ENCODE results near the gene TEX26. TPM values are rescaled to one million over a fixed set of nuclear protein-coding genes. Genes with fewer than 3 reads are reported as not detected.

TEX26 gene
- total RNA-seq, 1 experiment from 2014 or later: not detected

GRCh38 chr13:30906411-30907051 is 25.9 kb upstream of the TEX26 start:
- Mint-ChIP-seq H3K4me3 (ENCODE audit: unreplicated experiment) (no peak overlapping the region), H3K9me3 (ENCODE audit: unreplicated experiment) (no peaks in the 10 kb centered on the region), H3K36me3 (ENCODE audit: insufficient read depth, unreplicated experiment) (no peaks in the 10 kb centered on the region), H3K27ac (ENCODE audit: low read depth, unreplicated experiment) (no peak overlapping the region), H3K4me1 (ENCODE audit: insufficient read depth, unreplicated experiment) (no peaks in the 10 kb centered on the region), H3K27me3 (ENCODE audit: insufficient read depth, unreplicated experiment) (peaks cover 23% of the 10 kb centered on the region)
- DNase-seq (ENCODE audit: unreplicated experiment): no peak
- BruUV-seq (replicated peaks): no TSS peak
- POLR2A ChIA-PET: no interaction called here
- TF ChIP-seq CTCF (IDR thresholded peaks at IDR 0.05; ENCODE audit: unreplicated experiment): no peak
- intact Hi-C loops (cut with micrococcal nuclease): no loop called here
- CTCF ChIA-PET: no interaction called here

- no peaks in the 10 kb centered on the region for H3K4me1 Mint-ChIP-seq (ENCODE audit: insufficient read depth, unreplicated experiment)
- no peaks in the 10 kb centered on the region for H3K36me3 Mint-ChIP-seq (ENCODE audit: insufficient read depth, unreplicated experiment)
- H3K4me3 Mint-ChIP-seq (ENCODE audit: unreplicated experiment): no peak overlapping the region
- no peak overlapping the region for H3K27ac Mint-ChIP-seq (ENCODE audit: low read depth, unreplicated experiment)
- intact Hi-C loops (cut with micrococcal nuclease): no loop called here
- no peaks in the 10 kb centered on the region for H3K9me3 Mint-ChIP-seq (ENCODE audit: unreplicated experiment)
- DNase-seq (ENCODE audit: unreplicated experiment): no peak
- no TSS peak for BruUV-seq (replicated peaks)
- no peak for TF ChIP-seq CTCF (IDR thresholded peaks at IDR 0.05; ENCODE audit: unreplicated experiment)
- ChIA-PET CTCF (no interaction called here), POLR2A (no interaction called here)
- H3K27me3 Mint-ChIP-seq (ENCODE audit: insufficient read depth, unreplicated experiment): peaks cover 17% of the 10 kb centered on the region
Measured at GRCh38 chr13:30907121-30907861, 25.2 kb upstream of the TEX26 start.

- no peaks in the 10 kb centered on the region for H3K9me3 Mint-ChIP-seq (ENCODE audit: unreplicated experiment)
- H3K4me1 Mint-ChIP-seq (ENCODE audit: insufficient read depth, unreplicated experiment): no peaks in the 10 kb centered on the region
- ChIA-PET POLR2A (no interaction called here), CTCF (interaction anchor here (0.6 to 0.8 kb wide), 2 partner anchors 49 to 247 kb away, joined by 4 to 5 read pairs; no protein-coding TSS in a partner anchor)
- no peak overlapping the region for H3K27ac Mint-ChIP-seq (ENCODE audit: low read depth, unreplicated experiment)
- peak; percentile 15 for DNase-seq (ENCODE audit: unreplicated experiment)
- intact Hi-C loops (cut with micrococcal nuclease): no loop called here
- BruUV-seq (replicated peaks): no TSS peak
- TF ChIP-seq CTCF (IDR thresholded peaks at IDR 0.05; ENCODE audit: unreplicated experiment): no peak
- peaks cover 15% of the 10 kb centered on the region for H3K27me3 Mint-ChIP-seq (ENCODE audit: insufficient read depth, unreplicated experiment)
- no peak overlapping the region for H3K4me3 Mint-ChIP-seq (ENCODE audit: unreplicated experiment)
- no peaks in the 10 kb centered on the region for H3K36me3 Mint-ChIP-seq (ENCODE audit: insufficient read depth, unreplicated experiment)
Measured at GRCh38 chr13:30908416-30908980, 24.0 kb upstream of the TEX26 start.

- Mint-ChIP-seq H3K4me3 (ENCODE audit: unreplicated experiment) (no peak overlapping the region), H3K36me3 (ENCODE audit: insufficient read depth, unreplicated experiment) (no peaks in the 10 kb centered on the region), H3K27me3 (ENCODE audit: insufficient read depth, unreplicated experiment) (peaks cover 7% of the 10 kb centered on the region), H3K9me3 (ENCODE audit: unreplicated experiment) (no peaks in the 10 kb centered on the region), H3K27ac (ENCODE audit: low read depth, unreplicated experiment) (no peak overlapping the region), H3K4me1 (ENCODE audit: insufficient read depth, unreplicated experiment) (no peaks in the 10 kb centered on the region)
- BruUV-seq (replicated peaks): no TSS peak
- CTCF ChIA-PET: no interaction called here
- DNase-seq (ENCODE audit: unreplicated experiment): no peak
- POLR2A ChIA-PET: interaction anchor here (1.3 kb wide), 1 partner anchor 8 kb away, joined by 3 read pairs; no protein-coding TSS in a partner anchor
- intact Hi-C loops (cut with micrococcal nuclease): no loop called here
- TF ChIP-seq CTCF (IDR thresholded peaks at IDR 0.05; ENCODE audit: unreplicated experiment): no peak
Measured at GRCh38 chr13:30910676-30911075, 21.8 kb upstream of the TEX26 start.
